Loucy (cell line): Measurements from ENCODE around the gene ANXA8.

Experiments
- CTCF ChIP-seq: fragments of 200-600 bp; sonication (generic); conservative IDR thresholded peaks from 2 replicates; pipeline ENCODE4 v1.5.1; 2014; ENCODE audit warnings: mild to moderate bottlenecking, antibody characterized with exemption, low read length
- EZH2phosphoT487 ChIP-seq: fragments of 200-600 bp; IDR thresholded peaks from 2 replicates; pipeline ENCODE4 v1.6.1; 2018; ENCODE audit warnings: antibody characterized with exemption, mild to moderate bottlenecking, moderate library complexity, borderline replicate concordance

DNA sequence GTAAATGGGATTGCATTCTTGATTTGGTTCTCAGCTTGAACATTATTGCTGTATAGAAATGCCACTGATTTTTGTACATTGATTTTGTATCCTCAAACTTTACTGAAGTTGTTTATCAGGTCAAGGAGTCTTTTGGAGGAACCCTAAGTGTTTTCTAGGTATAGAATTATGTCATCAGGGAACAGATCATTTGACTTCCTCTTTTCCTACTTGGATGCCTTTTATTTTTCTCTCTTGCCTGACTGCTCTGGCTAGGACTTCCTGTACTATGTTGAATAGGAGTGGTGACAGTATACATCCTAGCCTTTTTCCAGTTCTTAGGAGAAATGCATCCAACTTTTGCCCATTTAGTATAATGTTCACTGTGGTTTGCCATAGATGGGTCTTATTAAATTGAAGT is 48.8 kb downstream of the ANXA8 start:
- TF ChIP-seq CTCF (no peak), EZH2phosphoT487 (no peak)
